ENCODE measurements around the gene HOXB9.
A peak's percentile ranks its signal among the peaks of the same experiment; 100 is the strongest.

GRCh38 chr17:48575673-48576478 is 50.3 kb downstream of the HOXB9 start:
- TF ChIP-seq POLR2A (IDR thresholded peaks at IDR 0.05): peak in 1 of 2 donors; percentile 8
- TF ChIP-seq, protein P1, sequence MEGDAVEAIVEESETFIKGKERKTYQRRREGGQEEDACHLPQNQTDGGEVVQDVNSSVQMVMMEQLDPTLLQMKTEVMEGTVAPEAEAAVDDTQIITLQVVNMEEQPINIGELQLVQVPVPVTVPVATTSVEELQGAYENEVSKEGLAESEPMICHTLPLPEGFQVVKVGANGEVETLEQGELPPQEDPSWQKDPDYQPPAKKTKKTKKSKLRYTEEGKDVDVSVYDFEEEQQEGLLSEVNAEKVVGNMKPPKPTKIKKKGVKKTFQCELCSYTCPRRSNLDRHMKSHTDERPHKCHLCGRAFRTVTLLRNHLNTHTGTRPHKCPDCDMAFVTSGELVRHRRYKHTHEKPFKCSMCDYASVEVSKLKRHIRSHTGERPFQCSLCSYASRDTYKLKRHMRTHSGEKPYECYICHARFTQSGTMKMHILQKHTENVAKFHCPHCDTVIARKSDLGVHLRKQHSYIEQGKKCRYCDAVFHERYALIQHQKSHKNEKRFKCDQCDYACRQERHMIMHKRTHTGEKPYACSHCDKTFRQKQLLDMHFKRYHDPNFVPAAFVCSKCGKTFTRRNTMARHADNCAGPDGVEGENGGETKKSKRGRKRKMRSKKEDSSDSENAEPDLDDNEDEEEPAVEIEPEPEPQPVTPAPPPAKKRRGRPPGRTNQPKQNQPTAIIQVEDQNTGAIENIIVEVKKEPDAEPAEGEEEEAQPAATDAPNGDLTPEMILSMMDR (IDR thresholded peaks at IDR 0.05): no peak
